ENCODE results near the gene MANSC1. TPM values are rescaled to one million over a fixed set of nuclear protein-coding genes. Genes with fewer than 3 reads are reported as not detected.

The MANSC1 gene
- total RNA-seq (2014; rRNA removed; shearing (Covaris generic)), result 0.55 and 1.1 TPM in 2 replicates

DNA sequence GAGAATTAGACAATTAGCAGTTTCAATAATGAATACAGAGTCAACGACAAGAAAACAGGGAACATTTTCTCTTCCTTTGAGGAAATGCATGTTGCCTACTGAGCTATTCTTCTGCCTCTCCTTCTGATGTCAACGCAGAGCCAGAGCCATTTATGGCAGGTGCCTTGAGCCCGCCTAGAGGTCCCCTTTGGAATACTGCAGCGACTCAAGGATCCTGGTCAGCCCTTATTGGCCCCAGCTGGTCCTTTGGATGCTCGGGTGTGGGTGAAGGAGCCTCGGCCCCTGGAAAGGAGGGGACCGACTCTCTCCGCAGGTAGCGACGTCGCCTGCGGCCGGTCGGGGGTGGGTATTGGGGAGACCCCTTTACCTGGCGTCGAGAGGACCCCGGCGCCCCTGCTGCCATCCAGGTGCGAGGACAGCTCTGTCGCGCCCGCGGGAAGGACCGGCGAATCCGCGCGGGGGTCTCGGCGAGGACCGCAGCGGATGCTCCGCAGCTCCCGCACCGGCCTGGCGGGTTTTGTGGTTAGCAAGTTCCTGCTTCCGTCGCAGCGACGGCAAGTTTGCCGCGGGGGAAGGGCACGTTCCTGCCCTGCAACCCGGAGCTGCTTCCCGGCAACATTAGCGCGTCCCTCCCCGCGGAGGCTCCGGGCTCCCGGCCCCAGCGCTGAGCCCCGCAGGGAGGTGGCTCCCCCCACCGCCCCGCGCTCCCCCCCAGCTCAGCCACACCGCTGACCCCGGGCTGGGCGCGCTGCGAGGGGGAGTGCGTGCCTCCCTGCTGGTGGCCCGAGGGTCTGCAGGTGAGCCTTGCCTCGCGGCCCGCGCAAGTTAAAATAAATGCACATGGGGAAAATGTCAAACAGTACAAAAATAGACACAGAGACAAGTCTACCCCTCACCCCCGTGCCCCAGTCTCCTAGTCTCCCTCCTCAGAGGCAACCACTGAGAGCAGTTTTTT lies at the start of gene MANSC1:
TSS of gene MANSC1 (minus strand) at position 532 of the 955 bp plus-strand sequence. CDS start 6,928 bp downstream, outside the sequence.
- DNase-seq (ENCODE audit: low spot score), result no peak

DNA sequence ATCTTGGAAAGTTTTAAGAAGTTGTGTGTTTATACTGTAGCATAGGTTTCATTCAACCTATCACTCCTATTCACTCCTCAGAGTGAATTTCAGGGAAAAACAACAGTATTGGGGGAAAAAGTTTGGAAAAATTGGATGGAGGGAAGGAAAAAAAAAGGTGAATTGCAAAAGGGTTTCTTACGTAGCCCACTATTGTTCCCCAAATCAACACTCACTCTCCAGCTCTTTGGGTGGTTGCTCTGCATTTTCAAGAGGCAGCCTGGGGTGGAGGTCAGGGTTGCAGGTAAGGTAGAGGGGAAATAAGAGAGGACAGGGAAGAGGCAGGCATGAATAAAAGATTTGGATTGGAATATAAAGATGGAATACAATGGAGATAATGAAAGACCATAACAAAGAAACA lies 49.1 kb upstream of the MANSC1 start:
- no peak for DNase-seq (ENCODE audit: low spot score)

DNA sequence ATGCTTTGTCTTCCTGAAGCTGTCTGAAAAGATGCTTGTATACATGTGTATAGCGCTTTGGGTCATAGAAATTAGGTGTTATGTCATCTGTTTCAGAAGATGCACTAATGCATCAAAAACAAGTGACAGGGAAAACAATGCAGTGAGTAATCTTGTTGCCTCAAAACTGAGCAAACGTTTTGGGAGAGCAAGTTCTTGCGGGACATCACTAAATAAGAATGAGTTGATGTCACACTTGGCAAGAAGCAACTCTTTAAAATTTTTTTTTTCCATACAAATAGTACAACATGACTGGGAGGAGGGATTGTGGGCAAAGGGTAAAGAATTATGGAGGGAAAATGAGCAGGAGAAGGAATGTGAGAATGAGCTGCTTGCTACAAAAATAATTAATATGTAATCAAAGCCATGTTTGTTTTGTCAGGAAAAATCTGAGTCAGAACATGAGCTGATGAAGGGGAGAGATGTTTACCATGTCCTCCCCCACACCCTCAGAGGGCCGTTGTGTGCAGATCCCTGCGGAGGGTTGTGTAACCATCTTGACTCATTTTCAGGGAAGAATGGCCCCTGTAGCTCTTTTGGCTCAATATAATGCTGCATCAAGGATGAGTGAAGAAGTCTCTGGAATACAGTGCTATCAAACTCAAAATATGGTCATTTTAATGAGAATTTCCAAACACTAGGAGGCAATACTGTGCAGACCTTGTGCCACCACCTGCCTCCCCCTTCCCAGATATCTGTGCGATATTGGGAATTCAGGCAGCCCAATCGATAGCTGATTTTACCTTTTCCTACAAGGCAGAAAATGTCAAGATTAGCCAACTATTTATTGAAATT lies 48.2 kb upstream of the MANSC1 start:
- peak; percentile 58 for DNase-seq (ENCODE audit: low spot score)

DNA sequence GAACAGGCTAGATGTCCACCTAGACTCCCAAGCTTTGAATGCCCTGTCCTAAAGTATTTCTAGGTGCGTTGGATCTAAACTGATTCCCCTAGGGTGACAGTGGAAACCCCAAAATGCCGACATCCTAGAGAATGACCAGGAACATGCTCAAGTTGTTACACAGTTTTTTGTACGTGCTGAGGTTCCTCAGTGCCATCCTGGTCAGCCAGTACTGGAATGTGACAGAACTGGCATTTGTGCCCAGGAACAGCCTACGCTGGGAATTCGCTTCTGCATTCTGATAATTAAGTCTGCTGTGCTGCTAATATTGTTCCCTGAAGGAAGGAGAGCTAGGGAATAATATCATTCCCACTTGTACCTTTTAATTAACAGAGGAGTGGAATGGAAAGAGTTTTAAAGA lies 47.1 kb upstream of the MANSC1 start:
- DNase-seq (ENCODE audit: low spot score), result no peak

DNA sequence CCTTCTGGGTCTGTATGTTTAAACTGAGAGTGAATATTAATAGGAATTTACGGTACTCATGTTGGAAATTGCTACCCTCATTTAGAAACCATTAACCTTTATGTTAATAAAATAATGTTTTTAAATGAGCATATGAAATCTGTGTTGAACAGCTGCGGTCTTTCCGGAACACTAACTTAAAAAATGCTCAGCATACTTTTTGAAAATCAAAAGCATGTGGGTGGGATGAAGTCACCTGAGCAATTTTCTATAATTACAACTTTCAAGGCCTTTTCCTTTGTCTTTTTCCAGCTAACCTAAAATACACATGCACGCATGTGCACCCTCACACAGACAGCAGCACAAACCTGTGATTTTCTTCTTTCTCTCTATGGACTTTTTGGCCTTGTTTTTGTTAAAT lies 46.7 kb upstream of the MANSC1 start:
- no peak for DNase-seq (ENCODE audit: low spot score)

- DNase-seq (ENCODE audit: low spot score), result no peak
Measured at GRCh38 chr12:12393171-12393570, 43.1 kb upstream of the MANSC1 start.

DNA sequence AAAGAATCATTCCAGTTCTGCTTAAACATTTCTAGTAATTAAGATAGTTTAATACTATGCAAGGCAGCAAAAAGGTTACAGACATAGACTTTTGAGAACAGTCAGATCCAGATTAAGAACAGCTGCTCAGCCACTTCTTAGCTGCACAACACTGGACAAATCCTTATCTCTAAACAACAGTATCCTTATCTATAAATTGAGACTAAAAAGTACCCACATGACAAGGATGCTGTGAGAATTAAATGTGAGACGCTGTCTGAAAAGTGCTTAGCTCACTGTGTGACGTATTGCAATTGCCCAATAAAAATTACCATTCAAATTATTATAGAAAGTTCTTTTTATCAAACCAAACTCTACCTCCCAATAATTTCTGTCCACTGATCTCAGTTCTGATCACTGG lies 42.4 kb upstream of the MANSC1 start:
- DNase-seq (ENCODE audit: low spot score), result no peak

DNA sequence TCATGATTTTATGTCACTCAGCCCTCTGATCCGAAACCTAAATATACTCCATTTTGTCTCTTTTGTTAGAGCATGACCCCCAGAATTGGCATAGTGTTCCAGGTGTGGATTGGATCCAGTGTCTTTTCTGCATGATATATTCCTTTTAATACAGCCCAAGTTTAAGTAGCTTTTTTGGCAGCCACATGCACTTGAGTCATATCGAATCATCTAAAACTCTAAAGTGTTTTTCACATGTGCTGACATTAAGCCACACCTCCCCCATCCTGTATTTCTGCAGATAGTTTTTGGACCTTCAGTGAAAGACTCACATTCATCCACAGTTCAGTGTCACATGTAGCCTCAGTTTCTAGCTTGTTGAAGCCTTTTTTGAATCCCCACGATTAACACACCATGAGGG lies 37.5 kb upstream of the MANSC1 start:
- peak; percentile 10 for DNase-seq (ENCODE audit: low spot score)

DNA sequence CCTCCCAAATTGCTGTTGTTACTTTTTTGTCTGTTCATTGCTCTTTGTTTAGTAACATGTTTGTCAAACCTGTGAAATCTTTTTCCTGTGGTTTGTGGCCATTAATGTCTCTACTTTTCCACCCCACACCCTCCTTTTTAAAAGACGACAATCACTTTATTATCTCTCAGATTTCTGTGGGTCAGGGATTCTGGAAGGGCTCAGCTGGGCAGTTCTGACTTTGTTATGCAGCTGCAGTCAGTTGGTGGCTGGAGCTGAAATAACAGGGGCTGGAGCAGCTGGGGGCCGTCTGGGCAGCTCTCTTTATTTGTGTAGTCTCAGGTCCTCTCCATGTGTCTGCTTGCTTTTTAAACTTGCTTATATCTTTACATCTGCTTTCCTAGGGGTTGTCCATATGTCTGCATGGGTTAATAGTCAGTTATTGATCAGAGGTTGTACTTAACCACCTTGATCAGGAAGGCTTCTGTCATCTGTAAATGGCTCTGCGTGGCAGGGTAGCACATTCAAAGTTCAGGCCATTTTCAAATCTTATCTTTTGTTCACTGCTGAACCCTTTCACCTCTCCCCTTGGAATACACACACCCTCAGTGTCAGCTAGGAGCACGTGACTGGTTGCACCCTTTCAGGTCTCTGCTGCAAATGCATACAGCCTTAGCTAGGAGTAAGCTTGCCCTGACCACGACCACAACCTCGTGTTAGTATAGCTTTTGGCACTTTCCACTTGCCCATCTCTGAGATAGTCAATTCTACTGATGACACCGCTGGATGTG lies 34.7 kb upstream of the MANSC1 start:
- DNase-seq (ENCODE audit: low spot score), result no peak

DNA sequence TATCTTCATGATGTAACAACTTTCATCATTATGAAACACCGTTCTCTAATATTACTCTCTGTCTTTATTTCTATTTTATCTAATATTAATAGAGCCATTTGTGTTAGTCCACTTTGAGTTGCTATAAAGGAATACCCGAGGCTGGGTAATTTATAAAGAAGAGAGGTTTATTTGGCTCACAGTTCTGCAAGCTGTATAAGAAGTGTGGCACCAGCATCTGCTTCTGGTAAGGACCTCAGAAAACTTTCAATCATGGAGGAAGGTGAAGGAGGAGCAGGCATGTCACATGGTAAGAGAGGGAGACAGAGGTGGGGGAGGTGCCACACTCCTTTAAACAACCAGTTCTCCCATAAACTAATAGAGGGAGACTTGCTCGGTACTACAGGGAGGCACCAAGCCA lies 31.9 kb upstream of the MANSC1 start:
- DNase-seq (ENCODE audit: low spot score), result no peak

DNA sequence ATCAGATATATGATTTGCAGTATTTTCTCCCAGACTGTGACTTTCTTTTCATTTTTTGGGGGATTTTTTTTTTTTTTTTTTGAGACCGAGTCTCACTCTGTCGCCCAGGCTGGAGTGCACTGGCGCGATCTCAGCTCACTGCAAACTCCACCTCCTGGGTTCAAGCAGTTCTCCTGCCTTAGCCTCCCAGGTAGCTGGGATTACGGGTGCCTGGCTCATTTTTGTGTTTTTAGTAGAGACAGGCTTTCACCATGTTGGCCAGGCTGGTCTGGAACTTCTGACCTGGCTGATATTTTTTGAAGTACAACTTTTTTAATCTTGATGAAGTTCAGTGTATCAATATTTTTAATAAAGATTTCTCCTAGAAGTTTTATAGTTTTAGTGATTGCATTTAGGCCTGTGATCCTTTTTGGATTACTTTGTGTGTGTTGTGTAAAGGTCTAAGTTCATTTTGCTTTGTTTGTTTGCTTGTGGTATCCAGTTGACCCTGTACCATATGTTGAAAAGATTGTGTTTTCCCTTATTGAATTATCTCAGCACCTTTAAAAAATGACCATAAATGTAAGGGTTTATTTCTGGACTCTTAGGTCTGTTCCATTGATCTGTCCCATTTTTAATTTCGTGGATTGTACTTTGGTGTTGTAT lies 31.0 kb upstream of the MANSC1 start:
- no peak for DNase-seq (ENCODE audit: low spot score)

GRCh38 chr12:12379831-12380730 lies 30.0 kb upstream of the MANSC1 start:
- no peak for DNase-seq (ENCODE audit: low spot score)

- DNase-seq (ENCODE audit: low spot score), result no peak
Measured at GRCh38 chr12:12378616-12379015, 28.6 kb upstream of the MANSC1 start.

DNA sequence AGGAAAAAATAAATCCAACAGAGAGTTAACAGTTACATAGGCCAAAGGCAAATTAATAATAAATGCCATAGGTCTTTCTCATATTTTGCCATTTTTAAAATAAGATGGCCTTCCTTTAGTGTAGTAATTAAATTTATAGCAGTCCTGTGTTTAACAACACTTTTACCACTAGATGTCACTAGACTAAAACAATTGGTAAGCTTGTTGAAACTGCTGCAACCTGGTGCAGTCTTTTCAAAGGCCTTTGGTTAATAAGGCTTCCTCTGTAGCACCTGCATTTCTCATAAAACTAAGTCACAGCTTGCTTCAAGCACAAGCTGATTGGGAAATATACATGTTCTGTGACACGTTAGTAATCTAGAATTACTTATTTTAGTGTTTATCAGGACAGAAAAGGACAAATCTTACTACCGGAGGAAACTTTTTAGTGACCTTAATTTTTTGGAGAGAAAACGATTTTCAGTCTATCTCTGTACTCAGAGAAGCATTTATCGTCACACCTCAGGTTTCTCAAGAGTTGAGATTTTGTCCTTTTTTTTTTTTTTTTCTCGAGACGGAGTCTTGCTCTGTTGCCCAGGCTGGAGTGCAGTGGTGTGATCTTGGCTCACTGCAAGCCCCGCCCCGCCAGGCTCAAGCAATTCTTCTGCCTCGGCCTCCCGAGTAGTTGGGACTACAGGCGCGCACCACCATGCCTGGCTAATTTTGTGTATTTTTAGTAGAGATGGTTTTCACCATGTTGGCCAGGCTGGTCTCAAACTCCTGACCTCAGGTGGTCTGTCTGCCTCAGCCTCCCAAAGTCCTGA lies 26.8 kb upstream of the MANSC1 start:
- DNase-seq (ENCODE audit: low spot score), result peak; percentile 60

DNA sequence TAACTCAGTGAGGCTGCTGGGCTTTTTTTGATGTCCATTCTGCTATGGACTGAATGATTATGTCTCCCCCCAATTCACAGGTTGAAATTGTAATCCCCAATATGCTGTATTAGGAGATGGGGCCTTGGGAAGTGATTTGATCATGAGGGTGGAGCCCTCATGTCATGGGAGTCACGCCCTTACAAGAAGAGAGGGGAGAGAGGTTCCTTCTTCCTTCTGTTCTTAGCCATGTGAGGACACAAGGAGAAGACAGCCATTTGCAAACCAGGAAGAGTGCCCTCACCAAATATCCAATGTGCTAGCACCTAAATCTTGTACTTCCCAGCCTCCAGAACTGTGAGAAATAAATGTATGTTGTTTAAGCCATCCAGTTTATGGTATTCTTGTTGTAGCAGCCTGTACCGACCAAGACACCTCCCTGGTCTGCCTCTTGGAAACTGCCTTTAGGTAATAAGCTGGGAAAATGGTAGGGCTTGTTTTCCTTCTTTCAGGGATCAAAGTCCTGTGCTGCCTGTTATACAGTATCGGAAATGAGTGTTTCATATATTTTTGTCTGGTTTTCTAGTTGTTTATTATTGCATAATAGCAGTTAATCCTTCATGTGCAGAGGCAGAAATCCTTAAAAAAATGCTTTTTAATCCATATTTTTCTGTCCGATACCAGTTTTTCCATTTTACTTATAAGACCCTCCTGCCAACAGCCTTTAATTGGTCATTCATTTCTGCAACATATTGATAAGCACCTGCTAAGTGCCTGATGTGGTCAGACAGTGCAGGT lies 23.1 kb upstream of the MANSC1 start:
- no peak for DNase-seq (ENCODE audit: low spot score)

- DNase-seq (ENCODE audit: low spot score), result no peak
Measured at GRCh38 chr12:12367482-12367998, 17.5 kb upstream of the MANSC1 start.

DNA sequence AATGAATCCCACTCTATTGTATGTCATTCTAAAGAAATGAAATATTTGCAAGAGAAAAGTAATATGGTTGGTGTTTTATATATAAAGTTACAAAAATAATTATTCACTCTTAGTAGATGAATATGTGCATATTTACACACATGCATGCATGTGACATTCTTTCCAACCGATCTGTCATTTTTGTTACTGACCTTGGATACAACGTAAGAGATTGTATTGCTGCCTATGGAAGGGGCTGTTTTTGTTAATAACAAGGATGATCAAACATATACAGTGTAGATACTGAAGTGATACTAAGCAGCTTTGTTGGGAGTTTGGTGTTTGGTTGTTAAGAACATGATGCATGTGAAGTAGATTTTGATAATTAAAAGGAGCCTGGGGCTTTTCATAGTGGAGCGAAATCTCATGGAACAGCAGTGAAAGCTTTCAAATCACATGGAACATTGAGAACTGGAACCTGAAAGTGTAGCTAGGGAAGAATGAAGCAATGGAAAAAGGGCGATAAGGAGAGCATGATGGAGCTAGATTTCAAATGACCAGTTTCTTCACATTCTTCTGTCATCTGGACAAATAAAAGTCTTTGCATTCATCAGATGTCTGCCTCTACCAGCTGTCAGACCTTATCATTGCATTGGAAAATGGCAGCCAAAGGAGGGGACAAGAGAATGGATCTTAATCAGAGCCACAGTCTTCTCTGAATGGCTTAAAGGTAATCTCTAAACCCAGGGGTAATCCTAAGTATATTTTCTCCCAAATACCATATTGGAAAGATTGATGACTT lies 16.8 kb upstream of the MANSC1 start:
- no peak for DNase-seq (ENCODE audit: low spot score)

Data from A172 (cell line).